Right ventricle myocardium superior (tissue), 1 donor: ENCODE measurements around the gene NEU4. TPM values are rescaled to one million over a fixed set of nuclear protein-coding genes. Genes with fewer than 3 reads are reported as not detected.
A peak's percentile ranks its signal among the peaks of the same experiment; 100 is the strongest.
"Not testable (repeated sequence)": the region's sequence is repeated elsewhere in the genome, so short reads cannot be mapped to it uniquely, and the experiment has no call there.

Source experiments
- ATAC-seq: fragments of 200-7000 bp; cut with Tn5 transposase; one replicate; pipeline ENCODE4 v1.9.1; 2020; ENCODE audit warnings: mild to moderate bottlenecking; ENCODE audit not compliant: poor library complexity
- DNase-seq: peaks from one replicate; pipeline ENCODE4 v3.0.0-alpha.2; 2020
- intact Hi-C: fragments of 100-400 bp; cut with DNase I; formaldehyde crosslinking; loops from one replicate; pipeline ENCODE4 v1.11.2; 2022
- total RNA-seq: library from RNA; stranded (reverse); fragmentation: NEBNext Ultra II Directional; extraction: Animal tissue kit (Norgen Biotek cat#: 25700); gene quantifications from one replicate; pipeline ENCODE4 v1.2.1, GENCODE V29; 2021
- donor health status: DM: no; HTN: yes; CAD: no; lungs with severe emphysema.

NEU4 gene
- total RNA-seq, 1 donor from 2014 or later: not detected

DNA sequence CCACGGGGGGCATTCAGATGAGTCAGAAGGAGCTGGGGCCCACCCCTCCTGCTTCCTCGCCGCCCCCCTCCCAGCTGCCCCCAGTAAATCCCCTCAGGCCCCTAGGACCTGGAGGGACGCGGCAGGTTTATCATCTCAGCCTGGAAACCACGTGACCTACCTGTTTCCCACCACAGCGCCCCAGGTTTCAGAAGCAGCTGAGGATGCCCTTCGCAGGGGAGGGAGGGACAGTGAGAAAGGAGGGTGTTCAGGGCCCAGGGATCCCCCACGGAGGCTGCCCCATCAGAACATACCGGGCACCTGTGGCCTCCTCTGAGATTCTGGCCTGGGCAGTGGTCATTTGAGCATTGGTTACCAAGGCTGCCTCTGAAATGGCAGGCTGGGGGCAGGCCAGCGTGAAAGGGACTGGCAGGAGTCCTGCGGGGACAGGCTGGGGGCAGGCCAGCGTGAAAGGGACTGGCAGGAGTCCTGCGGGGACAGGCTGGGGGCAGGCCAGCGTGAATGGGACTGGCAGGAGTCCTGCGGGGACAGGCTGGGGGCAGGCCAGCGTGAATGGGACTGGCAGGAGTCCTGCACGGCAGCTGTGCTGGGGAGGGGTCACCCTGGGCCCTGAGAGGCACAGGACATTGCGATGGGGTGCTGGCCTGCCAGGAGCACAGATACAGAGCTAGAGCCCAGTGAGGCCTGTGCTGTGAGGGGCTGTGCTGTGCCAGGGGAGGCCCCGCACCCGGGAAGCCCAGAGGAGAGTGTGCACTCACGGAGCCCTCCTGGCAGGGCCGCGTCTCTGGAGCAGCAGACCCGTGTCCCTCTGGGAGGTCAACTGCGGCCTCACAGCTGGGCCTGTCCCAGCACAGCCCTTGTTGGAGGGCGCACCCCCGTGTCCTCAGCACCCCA, 1.6 kb downstream of the NEU4 start:
- peak; percentile 78 for DNase-seq
- intact Hi-C loops: no loop called here

DNA sequence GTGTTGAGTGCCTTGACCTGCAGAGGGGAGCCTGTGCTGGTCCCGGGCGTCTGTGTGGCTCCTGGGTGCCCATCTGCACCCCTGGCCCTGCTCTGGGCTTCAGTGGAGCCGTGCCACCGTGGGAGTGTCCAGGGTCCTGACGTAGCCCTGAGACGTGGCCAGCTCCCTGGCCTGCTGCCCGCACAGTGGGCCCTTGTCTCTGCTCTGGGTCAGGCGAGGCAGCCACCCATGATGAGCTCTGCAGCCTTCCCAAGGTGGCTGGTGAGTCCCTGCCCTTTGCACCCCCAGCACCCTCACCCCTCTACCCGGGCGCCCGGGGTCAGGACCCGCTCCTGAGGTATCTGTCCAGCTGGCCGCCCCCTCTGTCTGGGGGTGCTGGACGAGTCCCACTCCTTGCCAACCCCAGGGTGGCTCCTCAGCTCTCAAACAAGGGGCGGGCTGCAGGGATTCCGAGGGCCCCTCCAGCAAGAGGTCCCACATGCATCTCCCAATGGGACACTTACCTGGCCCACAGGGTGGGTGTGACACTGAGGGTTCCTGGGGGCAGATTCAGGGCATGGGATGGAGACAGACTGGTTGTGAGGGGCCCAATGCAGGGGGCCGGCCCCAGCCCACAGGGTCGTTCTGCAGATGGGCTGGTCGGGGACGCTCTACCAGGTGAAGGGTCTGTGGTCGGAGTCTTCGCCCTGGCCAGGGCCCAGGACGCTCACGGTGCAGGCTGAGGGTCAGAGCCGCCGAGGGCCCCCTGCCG, 2.4 kb downstream of the NEU4 start:
- DNase-seq: peak; percentile 85
- peak; percentile 91 for ATAC-seq
- intact Hi-C loops: no loop called here

More for the DNA sequence above, 1.6 kb downstream of the NEU4 start:
- ATAC-seq: peak; percentile 92

DNA sequence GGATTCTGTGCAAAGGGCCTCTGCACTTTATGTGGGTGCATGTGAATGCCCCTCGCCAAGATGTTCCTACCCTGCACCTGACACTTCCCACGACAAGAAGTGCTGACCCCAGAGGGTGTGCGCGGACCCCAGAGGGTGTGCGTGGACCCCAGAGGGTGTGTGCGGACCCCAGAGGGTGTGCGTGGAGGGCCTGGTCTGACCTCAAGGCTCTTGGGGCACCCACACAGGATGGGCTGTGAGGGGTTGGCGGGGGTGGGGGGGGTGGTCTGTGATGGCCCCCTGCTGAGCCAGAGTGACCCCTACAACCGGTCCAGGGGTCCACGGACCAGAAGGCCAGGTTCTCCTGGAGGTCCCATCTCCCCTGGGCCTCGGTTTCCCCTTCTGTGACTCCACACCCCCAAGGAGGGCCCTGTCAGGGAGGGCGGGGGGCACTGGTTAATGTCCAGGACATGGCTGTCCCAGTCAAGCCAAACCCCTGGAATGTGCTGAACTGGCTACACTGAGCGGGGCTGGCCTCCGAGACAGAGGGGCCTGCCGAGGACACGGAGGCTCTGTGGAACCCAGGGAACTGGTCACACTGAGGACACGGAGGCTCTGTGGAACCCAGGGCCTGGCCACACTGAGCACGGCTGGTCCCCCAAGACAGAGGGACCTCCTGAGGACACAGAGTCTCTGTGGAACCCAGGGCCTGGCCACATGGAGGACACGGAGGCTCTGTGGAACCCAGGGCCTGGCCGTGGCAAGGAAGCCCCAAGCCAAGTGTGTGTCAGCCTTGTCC, 3.1 kb downstream of the NEU4 start:
- DNase-seq: peak; percentile 20
- intact Hi-C loops: no loop called here
- ATAC-seq: no peak

DNA sequence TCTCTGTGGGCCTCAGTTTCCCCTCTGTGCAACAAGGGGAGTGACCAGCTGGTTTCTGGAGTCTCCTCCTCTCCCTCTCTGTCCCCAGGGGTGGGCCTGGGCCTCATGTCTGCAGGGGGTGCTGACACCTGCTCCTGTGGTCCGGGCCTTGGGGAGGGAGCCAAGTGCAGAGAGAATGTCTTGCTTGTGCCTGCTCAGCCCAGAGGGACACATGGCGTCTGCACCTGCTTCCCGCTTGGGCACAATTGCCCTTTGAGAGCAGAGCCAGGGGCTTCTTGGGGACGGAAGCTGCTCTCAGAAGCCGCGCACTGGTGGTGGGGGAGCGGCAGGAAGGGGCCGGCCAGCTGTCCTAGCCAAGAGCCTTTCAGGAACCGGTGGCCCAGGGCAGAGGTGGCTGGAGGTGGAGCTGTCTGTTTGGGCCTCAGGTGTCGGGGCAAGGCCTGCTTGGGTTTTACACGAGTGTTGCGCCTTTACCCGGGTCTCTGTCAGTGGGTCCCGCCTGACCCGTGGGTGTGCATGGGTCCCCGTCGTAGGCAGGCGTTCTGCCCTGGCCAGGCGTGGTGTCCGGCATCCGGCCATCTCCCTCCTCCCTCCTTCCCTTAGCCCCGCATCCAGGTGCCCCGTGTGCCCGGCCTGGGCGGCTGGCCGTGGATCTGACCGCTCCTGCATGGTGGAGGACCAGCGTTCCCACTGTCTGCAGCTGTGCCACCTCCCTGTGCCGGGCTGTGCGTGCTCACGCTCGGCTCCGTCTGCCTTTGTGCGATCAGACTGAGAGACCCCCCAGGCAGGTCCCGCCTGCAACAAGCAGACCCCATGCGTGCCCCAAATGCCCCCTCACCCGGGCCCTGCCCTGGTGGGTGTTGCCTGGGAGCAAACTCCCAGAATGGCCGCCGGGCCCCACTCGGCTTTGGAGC, 4.0 kb downstream of the NEU4 start:
- intact Hi-C loops: no loop called here
- ATAC-seq (no peak), DNase-seq (peak; percentile 39)

DNA sequence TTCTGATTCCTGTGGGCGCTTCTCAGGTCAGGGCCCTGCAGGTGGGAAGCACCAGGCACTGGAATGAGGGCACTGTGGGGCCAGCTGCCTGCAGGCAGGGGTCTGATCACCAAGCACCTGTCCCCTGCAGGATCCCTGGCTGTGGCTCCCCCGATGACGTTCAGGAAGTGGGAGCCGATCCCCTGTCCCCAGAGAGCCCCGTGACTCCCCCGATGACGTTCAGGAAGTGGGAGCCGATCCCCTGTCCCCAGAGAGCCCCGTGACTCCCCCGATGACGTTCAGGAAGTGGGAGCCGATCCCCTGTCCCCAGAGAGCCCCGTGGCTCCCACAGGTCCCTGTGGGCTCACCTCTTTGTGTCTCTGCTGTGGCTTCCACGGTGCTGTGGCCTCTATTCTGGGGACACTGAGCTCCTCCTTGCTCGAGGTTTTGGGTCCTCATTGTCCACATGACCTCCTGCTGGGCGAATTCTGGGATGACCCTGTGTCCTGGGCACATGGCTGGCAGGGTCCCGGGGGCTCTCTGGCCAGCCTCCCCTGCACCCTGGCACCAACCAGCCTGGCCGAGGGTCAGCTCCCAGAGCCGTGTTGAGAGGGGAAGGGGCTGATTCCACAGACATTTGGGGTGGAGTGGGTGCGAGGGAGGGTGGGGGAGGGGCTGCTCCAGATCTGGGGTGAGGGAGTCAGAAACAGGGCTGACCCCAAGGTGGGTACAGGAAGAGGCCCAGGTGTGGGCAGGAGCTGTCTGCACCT, 4.8 kb downstream of the NEU4 start:
- intact Hi-C loops: no loop called here
- peak; percentile 23 for DNase-seq
- ATAC-seq: no peak

DNA sequence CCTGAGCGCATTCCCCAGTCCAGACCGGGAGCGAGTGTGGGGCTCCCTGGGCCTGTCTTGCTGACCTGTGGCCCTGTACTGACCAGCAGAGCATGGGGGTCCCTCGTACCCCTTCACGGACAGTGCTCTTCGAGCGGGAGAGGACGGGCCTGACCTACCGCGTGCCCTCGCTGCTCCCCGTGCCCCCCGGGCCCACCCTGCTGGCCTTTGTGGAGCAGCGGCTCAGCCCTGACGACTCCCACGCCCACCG, 5.3 kb downstream of the NEU4 start:
- intact Hi-C loops: no loop called here
- peak; percentile 28 for DNase-seq
- ATAC-seq: no peak

DNA sequence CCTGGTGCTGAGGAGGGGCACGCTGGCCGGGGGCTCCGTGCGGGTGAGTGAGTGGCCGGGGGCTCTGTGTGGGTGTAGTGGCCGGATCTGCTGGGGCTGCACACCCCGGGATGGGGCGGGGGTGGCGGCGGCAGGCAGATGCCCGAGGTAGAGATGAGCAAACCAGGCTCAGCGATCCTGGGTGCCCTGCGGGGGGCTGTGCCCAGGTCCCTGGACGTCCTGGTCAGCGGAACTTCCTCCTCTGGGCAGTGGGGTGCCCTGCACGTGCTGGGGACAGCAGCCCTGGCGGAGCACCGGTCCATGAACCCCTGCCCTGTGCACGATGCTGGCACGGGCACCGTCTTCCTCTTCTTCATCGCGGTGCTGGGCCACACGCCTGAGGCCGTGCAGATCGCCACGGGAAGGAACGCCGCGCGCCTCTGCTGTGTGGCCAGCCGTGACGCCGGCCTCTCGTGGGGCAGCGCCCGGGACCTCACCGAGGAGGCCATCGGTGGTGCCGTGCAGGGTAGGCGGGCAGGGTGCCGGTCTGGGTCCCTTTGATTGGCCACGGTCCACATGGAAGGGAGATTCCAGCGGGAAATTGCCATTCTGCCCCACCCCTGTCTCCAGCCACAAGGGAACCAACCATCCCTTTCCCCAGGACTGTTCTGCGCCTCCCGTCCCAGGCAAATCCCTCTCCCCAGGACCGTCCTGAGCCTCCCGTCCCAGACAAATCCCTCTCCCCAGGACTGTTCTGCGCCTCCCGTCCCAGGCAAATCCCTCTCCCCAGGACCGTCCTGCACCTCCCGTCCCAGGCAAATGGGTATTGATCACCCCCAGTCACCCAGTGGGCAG, 5.9 kb downstream of the NEU4 start:
- DNase-seq: no peak
- ATAC-seq: no peak
- intact Hi-C loops: no loop called here

DNA sequence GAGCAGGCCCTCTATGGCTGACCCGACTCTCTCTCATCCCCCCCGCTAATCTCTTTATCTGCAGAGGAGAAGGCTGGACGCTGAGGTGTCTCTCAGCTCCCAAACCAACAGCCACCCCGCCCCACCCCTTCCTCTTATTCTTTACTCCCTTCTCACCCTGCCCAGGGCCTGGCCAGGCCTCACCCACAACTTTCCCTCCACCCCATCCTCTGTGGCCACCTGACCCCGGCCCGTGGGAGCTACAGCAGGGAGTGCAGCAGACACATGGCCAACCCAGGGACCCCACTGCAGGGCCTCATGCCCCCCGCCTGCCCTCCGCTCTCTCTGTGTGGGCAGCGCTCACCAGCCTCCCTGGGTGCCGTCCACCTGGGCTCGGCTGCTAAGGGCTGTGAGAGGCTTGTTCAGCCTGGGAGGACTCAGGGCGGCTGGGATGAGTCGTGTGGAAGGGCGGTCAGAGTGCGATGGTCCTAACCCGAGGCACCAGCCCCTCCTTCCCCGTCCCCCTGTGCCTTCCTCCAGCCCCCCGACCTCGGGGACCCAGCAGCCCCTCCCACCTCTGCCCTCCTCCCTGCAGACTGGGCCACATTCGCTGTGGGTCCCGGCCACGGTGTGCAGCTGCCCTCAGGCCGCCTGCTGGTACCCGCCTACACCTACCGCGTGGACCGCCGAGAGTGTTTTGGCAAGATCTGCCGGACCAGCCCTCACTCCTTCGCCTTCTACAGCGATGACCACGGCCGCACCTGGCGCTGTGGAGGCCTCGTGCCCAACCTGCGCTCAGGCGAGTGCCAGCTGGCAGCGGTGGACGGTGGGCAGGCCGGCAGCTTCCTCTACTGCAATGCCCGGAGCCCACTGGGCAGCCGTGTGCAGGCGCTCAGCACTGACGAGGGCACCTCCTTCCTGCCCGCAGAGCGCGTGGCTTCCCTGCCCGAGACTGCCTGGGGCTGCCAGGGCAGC, 6.8 kb downstream of the NEU4 start:
- intact Hi-C loops: no loop called here
- DNase-seq (no peak), ATAC-seq (no peak)

DNA sequence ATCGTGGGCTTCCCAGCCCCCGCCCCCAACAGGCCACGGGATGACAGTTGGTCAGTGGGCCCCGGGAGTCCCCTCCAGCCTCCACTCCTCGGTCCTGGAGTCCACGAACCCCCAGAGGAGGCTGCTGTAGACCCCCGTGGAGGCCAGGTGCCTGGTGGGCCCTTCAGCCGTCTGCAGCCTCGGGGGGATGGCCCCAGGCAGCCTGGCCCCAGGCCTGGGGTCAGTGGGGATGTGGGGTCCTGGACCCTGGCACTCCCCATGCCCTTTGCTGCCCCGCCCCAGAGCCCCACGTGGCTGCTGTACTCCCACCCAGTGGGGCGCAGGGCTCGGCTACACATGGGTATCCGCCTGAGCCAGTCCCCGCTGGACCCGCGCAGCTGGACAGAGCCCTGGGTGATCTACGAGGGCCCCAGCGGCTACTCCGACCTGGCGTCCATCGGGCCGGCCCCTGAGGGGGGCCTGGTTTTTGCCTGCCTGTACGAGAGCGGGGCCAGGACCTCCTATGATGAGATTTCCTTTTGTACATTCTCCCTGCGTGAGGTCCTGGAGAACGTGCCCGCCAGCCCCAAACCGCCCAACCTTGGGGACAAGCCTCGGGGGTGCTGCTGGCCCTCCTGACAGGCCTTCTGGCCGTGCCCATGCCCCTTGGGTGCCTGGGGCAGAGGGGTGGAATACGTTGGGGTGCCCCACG, 7.6 kb downstream of the NEU4 start:
- intact Hi-C loops: no loop called here
- no peak for DNase-seq
- ATAC-seq: no peak

DNA sequence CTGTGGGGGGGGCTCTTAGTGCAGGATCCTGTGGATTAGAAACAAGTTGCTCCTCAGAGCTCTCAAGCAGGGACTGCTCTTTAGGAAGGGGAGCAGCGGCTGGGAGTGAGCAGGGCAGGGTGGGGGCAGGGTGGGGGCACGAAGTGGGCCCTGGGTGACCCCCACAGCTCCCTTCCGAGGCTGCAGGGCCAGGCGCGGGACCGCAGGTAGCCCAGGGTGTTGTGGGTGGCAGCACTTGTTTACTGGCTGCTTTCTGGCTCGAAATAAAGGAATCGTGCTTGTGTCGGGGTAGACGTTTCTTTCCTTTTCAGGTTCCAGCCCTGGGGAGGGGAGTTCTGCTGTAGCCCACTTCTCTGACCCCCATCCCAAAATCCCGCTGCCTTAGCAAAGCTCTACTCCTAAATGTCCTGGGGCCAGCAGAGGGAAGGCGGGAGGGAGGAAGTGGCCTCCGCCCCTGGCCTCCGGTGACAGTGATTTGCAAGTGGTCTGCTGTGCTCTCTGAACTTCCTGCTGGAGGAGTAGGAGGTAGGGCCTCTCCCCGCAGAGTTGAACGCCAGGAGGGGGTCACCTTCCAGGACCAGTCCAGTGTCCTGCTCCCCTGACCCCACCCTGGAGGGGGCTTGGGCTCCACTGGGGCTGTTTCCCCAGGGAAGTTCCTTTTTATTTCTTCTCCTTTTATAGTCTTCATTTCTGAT, 8.3 kb downstream of the NEU4 start:
- intact Hi-C loops: no loop called here
- ATAC-seq: peak; percentile 16
- no peak for DNase-seq

DNA sequence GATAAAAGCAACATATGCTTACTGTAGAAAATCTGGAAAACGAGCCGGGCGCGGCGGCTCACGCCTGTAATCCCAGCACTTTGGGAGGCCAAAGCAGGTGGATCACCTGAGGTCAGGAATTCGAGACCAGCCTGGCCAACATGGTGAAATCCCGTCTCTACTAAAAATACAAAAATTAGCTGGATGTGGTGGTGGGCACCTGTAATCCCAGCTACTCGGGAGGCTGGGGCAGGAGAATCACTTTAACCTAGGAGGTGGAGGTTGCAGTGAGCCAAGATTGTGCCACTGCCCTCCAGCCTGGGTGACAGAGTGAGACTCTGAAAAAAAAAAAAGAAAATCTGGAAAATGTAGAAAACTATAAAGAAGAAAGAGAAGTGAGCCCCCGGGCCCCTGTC, 8.8 kb downstream of the NEU4 start:
- intact Hi-C loops, DNase-seq, ATAC-seq: not testable (repeated sequence)

DNA sequence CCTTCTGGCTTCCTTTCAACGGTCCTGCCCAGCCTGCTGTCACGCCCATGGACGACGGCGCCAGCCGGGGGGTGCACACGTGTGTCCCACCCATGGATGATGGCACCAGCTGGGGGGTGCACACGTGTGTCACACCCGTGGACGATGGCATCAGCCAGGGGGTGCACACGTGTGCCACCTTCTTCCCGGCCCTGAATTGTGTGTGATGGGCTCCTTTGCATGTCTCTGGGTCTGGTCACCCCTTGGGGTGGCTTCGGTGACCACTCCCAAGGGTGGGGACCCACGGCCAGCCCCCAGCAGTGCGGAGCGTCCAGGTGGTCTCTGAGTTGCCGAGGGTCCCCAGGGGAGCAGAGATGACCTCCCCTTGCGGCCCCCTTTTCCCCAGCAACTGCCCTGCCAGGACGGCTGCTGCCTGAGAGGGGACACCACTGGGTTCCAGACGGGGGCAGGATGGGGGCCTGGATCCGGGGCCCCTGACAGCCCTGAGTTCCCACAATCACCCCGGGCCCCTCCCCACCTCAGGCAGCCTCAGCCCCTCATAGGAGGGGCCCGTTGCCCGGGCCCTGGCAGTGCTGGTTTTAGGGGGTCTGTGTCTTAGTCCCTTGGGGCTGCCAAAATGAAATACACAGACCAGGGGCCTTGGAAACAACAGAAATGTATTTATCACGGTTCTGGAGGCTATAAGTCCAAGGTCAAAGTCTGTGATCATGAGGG, 9.4 kb downstream of the NEU4 start:
- intact Hi-C loops: no loop called here
- ATAC-seq (no peak), DNase-seq (peak; percentile 27)

DNA sequence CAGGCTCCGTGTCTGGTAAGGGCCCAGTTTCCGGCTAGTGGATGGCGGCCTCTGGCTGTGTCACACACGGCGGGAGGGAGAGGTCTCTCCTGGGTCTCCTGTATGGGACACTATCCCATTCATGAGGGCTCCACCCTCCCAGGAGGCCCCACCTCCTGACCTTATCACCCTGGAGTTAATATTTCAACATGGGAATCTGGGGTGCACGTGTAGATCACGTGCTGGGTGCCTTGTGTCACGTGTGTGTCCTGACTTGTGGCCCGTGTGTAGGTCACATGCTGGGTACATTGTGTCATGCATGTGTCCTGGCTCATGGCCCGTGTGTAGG, 9.9 kb downstream of the NEU4 start:
- intact Hi-C loops: no loop called here
- ATAC-seq (no peak), DNase-seq (peak; percentile 31)

DNA sequence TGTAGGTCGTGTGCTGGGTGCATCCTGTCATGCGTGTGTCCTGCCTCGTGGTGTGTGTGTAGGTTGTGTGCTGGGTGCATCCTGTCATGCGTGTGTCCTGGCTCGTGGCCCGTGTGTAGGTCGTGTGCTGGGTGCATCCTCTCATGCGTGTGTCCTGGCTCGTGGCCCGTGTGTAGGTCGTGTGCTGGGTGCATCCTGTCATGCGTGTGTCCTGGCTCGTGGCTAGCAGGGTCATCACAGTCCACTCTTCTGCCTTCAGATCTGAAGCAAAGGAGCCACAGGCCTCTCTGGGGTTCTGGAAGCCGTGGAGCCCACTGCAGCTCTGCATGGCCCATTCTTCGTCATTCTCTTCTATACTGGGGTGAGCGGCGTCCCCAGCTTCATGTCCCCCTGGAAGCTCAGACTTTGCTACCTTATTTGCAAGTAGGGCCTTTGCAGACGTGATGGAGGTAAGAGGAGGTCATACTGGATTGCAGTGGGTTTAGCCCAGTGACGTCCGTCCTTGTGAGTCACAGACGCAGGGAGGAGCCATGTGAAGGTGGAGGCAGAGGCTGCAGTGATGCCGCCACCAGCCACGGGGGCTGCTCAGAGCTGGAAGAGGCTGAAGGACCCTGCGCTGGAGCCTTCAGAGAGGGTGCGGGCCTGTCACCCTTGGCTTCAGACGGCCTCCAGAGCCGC, 11.1 kb downstream of the NEU4 start:
- ATAC-seq, DNase-seq: not testable (repeated sequence)

More for the DNA sequence above, 11.1 kb downstream of the NEU4 start:
- intact Hi-C loops: not testable (repeated sequence)
